ENCODE results near the gene CFB. TPM values are rescaled to one million over a fixed set of nuclear protein-coding genes. Genes with fewer than 3 reads are reported as not detected.

The CFB gene
- total and polyA plus RNA-seq, 2 of the 13 experiments (the other 11 are each of a cell fraction or from before 2014, with no cell fraction given): 171 to 513 TPM

GRCh38 chr6:31945507-31946369, at the start of gene CFB (continued):
- TF ChIP-seq ZNF652 (CRISPR knock-in tag; IDR thresholded peaks at IDR 0.05; ENCODE audit: borderline replicate concordance, low read depth): peak; percentile 42; the same call in 1 of the 2 replicates
- TF ChIP-seq DMAP1 (CRISPR knock-in tag; IDR thresholded peaks at IDR 0.05): peak; percentile 82
- peak; percentile 73; the same call in 1 of the 3 replicates for TF ChIP-seq MXI1 (IDR thresholded peaks at IDR 0.05; ENCODE audit: borderline replicate concordance, low read depth, low read length)
- TF ChIP-seq, protein P1, sequence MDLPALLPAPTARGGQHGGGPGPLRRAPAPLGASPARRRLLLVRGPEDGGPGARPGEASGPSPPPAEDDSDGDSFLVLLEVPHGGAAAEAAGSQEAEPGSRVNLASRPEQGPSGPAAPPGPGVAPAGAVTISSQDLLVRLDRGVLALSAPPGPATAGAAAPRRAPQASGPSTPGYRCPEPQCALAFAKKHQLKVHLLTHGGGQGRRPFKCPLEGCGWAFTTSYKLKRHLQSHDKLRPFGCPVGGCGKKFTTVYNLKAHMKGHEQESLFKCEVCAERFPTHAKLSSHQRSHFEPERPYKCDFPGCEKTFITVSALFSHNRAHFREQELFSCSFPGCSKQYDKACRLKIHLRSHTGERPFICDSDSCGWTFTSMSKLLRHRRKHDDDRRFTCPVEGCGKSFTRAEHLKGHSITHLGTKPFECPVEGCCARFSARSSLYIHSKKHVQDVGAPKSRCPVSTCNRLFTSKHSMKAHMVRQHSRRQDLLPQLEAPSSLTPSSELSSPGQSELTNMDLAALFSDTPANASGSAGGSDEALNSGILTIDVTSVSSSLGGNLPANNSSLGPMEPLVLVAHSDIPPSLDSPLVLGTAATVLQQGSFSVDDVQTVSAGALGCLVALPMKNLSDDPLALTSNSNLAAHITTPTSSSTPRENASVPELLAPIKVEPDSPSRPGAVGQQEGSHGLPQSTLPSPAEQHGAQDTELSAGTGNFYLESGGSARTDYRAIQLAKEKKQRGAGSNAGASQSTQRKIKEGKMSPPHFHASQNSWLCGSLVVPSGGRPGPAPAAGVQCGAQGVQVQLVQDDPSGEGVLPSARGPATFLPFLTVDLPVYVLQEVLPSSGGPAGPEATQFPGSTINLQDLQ (CRISPR knock-in tag; IDR thresholded peaks at IDR 0.05): no peak
- peak; percentile 62; the same call in 1 of the 2 replicates for TF ChIP-seq ATF6 (CRISPR knock-in tag; conservative IDR thresholded peaks at IDR 0.05)
- TF ChIP-seq, protein P2, sequence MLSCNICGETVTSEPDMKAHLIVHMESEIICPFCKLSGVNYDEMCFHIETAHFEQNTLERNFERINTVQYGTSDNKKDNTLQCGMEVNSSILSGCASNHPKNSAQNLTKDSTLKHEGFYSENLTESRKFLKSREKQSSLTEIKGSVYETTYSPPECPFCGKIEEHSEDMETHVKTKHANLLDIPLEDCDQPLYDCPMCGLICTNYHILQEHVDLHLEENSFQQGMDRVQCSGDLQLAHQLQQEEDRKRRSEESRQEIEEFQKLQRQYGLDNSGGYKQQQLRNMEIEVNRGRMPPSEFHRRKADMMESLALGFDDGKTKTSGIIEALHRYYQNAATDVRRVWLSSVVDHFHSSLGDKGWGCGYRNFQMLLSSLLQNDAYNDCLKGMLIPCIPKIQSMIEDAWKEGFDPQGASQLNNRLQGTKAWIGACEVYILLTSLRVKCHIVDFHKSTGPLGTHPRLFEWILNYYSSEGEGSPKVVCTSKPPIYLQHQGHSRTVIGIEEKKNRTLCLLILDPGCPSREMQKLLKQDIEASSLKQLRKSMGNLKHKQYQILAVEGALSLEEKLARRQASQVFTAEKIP (CRISPR knock-in tag; IDR thresholded peaks at IDR 0.05; ENCODE audit: borderline replicate concordance): no peak
- TF ChIP-seq EP300 (IDR thresholded peaks at IDR 0.05; ENCODE audit: low read depth in 2 of 2, low read length in 2 of 2): peak; percentile 89 to 94; a peak in 3 of 4 replicates
- peak; percentile 92 for TF ChIP-seq EP300 (CRISPR knock-in tag; IDR thresholded peaks at IDR 0.05; ENCODE audit: borderline replicate concordance)
- peak; percentile 45; the same call in 1 of the 2 replicates for TF ChIP-seq BHLHE40 (IDR thresholded peaks at IDR 0.05; ENCODE audit: low read length)
- TF ChIP-seq ZSCAN31 (CRISPR knock-in tag; IDR thresholded peaks at IDR 0.05; ENCODE audit: low read depth): peak; percentile 91
- peak; percentile 58; the same call in 1 of the 2 replicates for TF ChIP-seq HHEX (CRISPR knock-in tag; IDR thresholded peaks at IDR 0.05)
- no peak for TF ChIP-seq SP140L (CRISPR knock-in tag; IDR thresholded peaks at IDR 0.05; ENCODE audit: borderline replicate concordance)
- TF ChIP-seq ELK4 (CRISPR knock-in tag; IDR thresholded peaks at IDR 0.05; ENCODE audit: borderline replicate concordance): no peak
- peak; percentile 90 for TF ChIP-seq HOXA3 (CRISPR knock-in tag; IDR thresholded peaks at IDR 0.05)
- TF ChIP-seq FIP1L1 (IDR thresholded peaks at IDR 0.05; ENCODE audit: borderline replicate concordance, insufficient read depth, low read depth, low read length): no peak
